Smooth muscle cell (in vitro differentiated cells): ENCODE measurements around the gene ZNF592. TPM values are rescaled to one million over a fixed set of nuclear protein-coding genes. Genes with fewer than 3 reads are reported as not detected.

ENCODE experiments used
- DNase-seq: peaks from one replicate; lab custom pipeline; 2025; ENCODE audit not compliant: unreplicated experiment; lab: John Stamatoyannopoulos, UW
- H2AFZ ChIP-seq: fragments of 200-600 bp; sonication (generic); 2 replicates; pipeline ENCODE4 v1.6.0; 2016; ENCODE audit warnings: antibody characterized with exemption, low read depth, mild to moderate bottlenecking
- H3F3A ChIP-seq: fragments of 200-600 bp; sonication (generic); 2 replicates; pipeline ENCODE4 v1.6.0; 2017; ENCODE audit warnings: antibody characterized with exemption, low read depth
- H3K27ac ChIP-seq: fragments of 200-600 bp; sonication (generic); 2 replicates; pipeline ENCODE4 v1.5.1; 2016; ENCODE audit warnings: low read depth, mild to moderate bottlenecking
- H3K27me3 ChIP-seq: fragments of 200-600 bp; sonication (generic); 2 replicates; pipeline ENCODE4 v1.6.1; 2016; ENCODE audit warnings: low read depth, mild to moderate bottlenecking
- H3K36me3 ChIP-seq: fragments of 200-600 bp; sonication (generic); 2 replicates; pipeline ENCODE4 v1.5.1; 2016; ENCODE audit warnings: low read depth
- H3K4me1 ChIP-seq: fragments of 200-600 bp; sonication (generic); 2 replicates; pipeline ENCODE4 v1.5.1; 2016; ENCODE audit warnings: low read depth
- H3K4me2 ChIP-seq: fragments of 200-600 bp; sonication (generic); 2 replicates; pipeline ENCODE4 v1.6.0; 2016; ENCODE audit warnings: mild to moderate bottlenecking
- H3K4me3 ChIP-seq: fragments of 200-600 bp; sonication (generic); 2 replicates; pipeline ENCODE4 v1.5.1; 2016; ENCODE audit warnings: mild to moderate bottlenecking
- H3K79me2 ChIP-seq: fragments of 200-600 bp; sonication (generic); 2 replicates; pipeline ENCODE4 v1.6.0; 2016; ENCODE audit warnings: low read depth, mild to moderate bottlenecking
- H3K9ac ChIP-seq: fragments of 200-600 bp; sonication (generic); 2 replicates; pipeline ENCODE4 v1.6.0; 2016; ENCODE audit warnings: low read depth
- H3K9me3 ChIP-seq: fragments of 200-600 bp; sonication (generic); replicated peaks from 2 replicates; pipeline ENCODE4 v1.5.1; 2016; ENCODE audit warnings: low read depth
- H4K20me1 ChIP-seq: fragments of 200-600 bp; sonication (generic); 2 replicates; pipeline ENCODE4 v1.6.0; 2016; ENCODE audit warnings: low read depth
- CTCF ChIP-seq: fragments of 200-600 bp; sonication (generic); IDR thresholded peaks from 2 replicates; pipeline ENCODE4 v1.5.1; 2017; ENCODE audit warnings: borderline replicate concordance, mild to moderate bottlenecking, antibody characterized with exemption; ENCODE audit not compliant: insufficient read depth, poor library complexity, severe bottlenecking
- WGBS: methylation state at CpG from one replicate; pipeline ENCODE4 v1.1.7; 2016; ENCODE audit warnings: low lambda C conversion rate; 5-methylcytosine and 5-hydroxymethylcytosine counted together
- polyA plus RNA-seq: library from polyadenylated mRNA; unstranded; fragments of >200 nt; fragmentation: Nextera tagmentation; extraction: Ambion mirVana; gene quantifications from 2 replicates; pipeline ENCODE4 v1.2.1, GENCODE V29; 2016
- total RNA-seq: library from RNA; depleted of rRNA; stranded (reverse); fragments of >200 nt; gene quantifications from 2 replicates; pipeline ENCODE4 v1.2.3, GENCODE V29; 2014

ZNF592 gene
- total and polyA plus RNA-seq, 2 experiments from 2014 or later, result 10.7 to 10.8 TPM

GRCh38 chr15:84789762-84790161 is 41.4 kb downstream of the ZNF592 start:
- peaks cover 8% of the 10 kb centered on the region for H3K4me1 ChIP-seq
- H3K27me3 ChIP-seq, result no peaks in the 10 kb centered on the region
- H3K4me3 ChIP-seq, result no peak overlapping the region
- no peak overlapping the region for H3K4me2 ChIP-seq
- H3K27ac ChIP-seq, result no peak overlapping the region
- H2AFZ ChIP-seq, result no peak overlapping the region
- no peak overlapping the region for H3K9ac ChIP-seq
- no peaks in the 10 kb centered on the region for H3K9me3 ChIP-seq
- peaks cover 80% of the 10 kb centered on the region for H3K79me2 ChIP-seq
- WGBS, result 97% methylated on average over 5 of the region's 5 CpGs
- peaks cover 6% of the 10 kb centered on the region for H3K36me3 ChIP-seq
- no peak for DNase-seq
- H3F3A ChIP-seq, result no peaks in the 10 kb centered on the region
- TF ChIP-seq CTCF, result no peak
- peaks cover 81% of the 10 kb centered on the region for H4K20me1 ChIP-seq

GRCh38 chr15:84790676-84791075 is 42.3 kb downstream of the ZNF592 start:
- no peaks in the 10 kb centered on the region for H3K27me3 ChIP-seq
- H3K4me2 ChIP-seq, result no peak overlapping the region
- 100% methylated on average over 4 of the region's 4 CpGs for whole genome bisulfite sequencing
- H3K9ac ChIP-seq, result no peak overlapping the region
- peaks cover 72% of the 10 kb centered on the region for H3K79me2 ChIP-seq
- H3K27ac ChIP-seq, result no peak overlapping the region
- no peak for DNase-seq
- H2AFZ ChIP-seq, result no peak overlapping the region
- peaks cover 8% of the 10 kb centered on the region for H3K4me1 ChIP-seq
- H3K9me3 ChIP-seq, result no peaks in the 10 kb centered on the region
- no peak for TF ChIP-seq CTCF
- H3K36me3 ChIP-seq, result peaks cover 6% of the 10 kb centered on the region
- H3F3A ChIP-seq, result no peaks in the 10 kb centered on the region
- no peak overlapping the region for H3K4me3 ChIP-seq
- H4K20me1 ChIP-seq, result peaks cover 77% of the 10 kb centered on the region

- DNase-seq, result no peak
- H3K4me2 ChIP-seq, result no peak overlapping the region
- no peak overlapping the region for H3K27ac ChIP-seq
- H3K9me3 ChIP-seq, result no peaks in the 10 kb centered on the region
- H3K27me3 ChIP-seq, result no peaks in the 10 kb centered on the region
- peaks cover 67% of the 10 kb centered on the region for H4K20me1 ChIP-seq
- H3K36me3 ChIP-seq, result peaks cover 6% of the 10 kb centered on the region
- no peak for TF ChIP-seq CTCF
- H3K79me2 ChIP-seq, result peaks cover 65% of the 10 kb centered on the region
- peaks cover 8% of the 10 kb centered on the region for H3K4me1 ChIP-seq
- no peaks in the 10 kb centered on the region for H3F3A ChIP-seq
- H3K9ac ChIP-seq, result no peak overlapping the region
- no peak overlapping the region for H2AFZ ChIP-seq
- WGBS, result 98% methylated on average over 2 of the region's 2 CpGs
- H3K4me3 ChIP-seq, result no peak overlapping the region
Measured at GRCh38 chr15:84791763-84792162, 43.4 kb downstream of the ZNF592 start.

GRCh38 chr15:84793431-84794161 is 45.2 kb downstream of the ZNF592 start:
- Histone ChIP-seq H3K9me3 (no peaks in the 10 kb centered on the region), H3K27ac (peak overlapping the region; percentile 52), H3F3A (no peaks in the 10 kb centered on the region), H4K20me1 (peaks cover 56% of the 10 kb centered on the region), H3K27me3 (no peaks in the 10 kb centered on the region), H3K36me3 (peaks cover 6% of the 10 kb centered on the region), H3K4me3 (no peak overlapping the region), H2AFZ (no peak overlapping the region), H3K79me2 (peaks cover 47% of the 10 kb centered on the region), H3K9ac (no peak overlapping the region), H3K4me1 (peaks cover 8% of the 10 kb centered on the region), H3K4me2 (peak overlapping the region; percentile 22)
- DNase-seq, result no peak
- TF ChIP-seq CTCF, result no peak
- 88% methylated on average over 7 of the region's 7 CpGs for WGBS
